Kidney (tissue), 22 donors: ENCODE results near the gene PPCS. TPM values are rescaled to one million over a fixed set of nuclear protein-coding genes. Genes with fewer than 3 reads are reported as not detected.

Experiments used
- DNase-seq, 5 donors: peaks; one replicate each; pipeline ENCODE4 v3.0.0-alpha.2; 2013 to 2020
- FAIRE-seq: peaks from 2 replicates; lab custom pipeline; 2012; peaks lifted over from hg19 to GRCh38; lab: Jason Lieb, UNC
- H3K27ac ChIP-seq, 2 donors: one replicate each; pipeline ENCODE4 v1.7.0; 2013; ENCODE audit warnings: low read depth in 2 of 2, low read length in 2 of 2, inconsistent platforms in 1 of 2
- H3K27me3 ChIP-seq: one replicate; pipeline ENCODE4 v1.7.1; 2013; ENCODE audit warnings: low read length, inconsistent platforms; ENCODE audit not compliant: control insufficient read depth, insufficient read depth
- H3K36me3 ChIP-seq, 3 donors: one replicate each; pipeline versions ENCODE4 v1.7.0 to v1.7.1; 2013; ENCODE audit warnings: low read length in 3 of 3, control low read depth in 1 of 3, inconsistent platforms in 1 of 3; ENCODE audit not compliant: insufficient read depth in 3 of 3, control insufficient read depth in 2 of 3
- H3K4me1 ChIP-seq, 3 donors: one replicate each; pipeline versions ENCODE4 v1.7.0 to v1.7.1; 2013; ENCODE audit warnings: low read length in 3 of 3, inconsistent platforms in 1 of 3, low read depth in 1 of 3; ENCODE audit not compliant: control insufficient read depth in 2 of 3, insufficient read depth in 2 of 3
- H3K4me3 ChIP-seq, 3 donors: one replicate each; pipeline versions ENCODE4 v1.7.0 to v1.8.1; 2013; ENCODE audit warnings: low read length in 3 of 3, control low read depth in 1 of 3, inconsistent platforms in 1 of 3
- H3K9ac ChIP-seq, 3 donors: one replicate each; pipeline versions ENCODE4 v1.7.0 to v1.7.1; 2013; ENCODE audit warnings: low read length in 3 of 3, control low read depth in 1 of 3, inconsistent platforms in 1 of 3
- H3K9me3 ChIP-seq, 3 donors: one replicate each; pipeline versions ENCODE4 v1.7.0 to v1.7.1; 2013; ENCODE audit warnings: low read length in 3 of 3, control low read depth in 1 of 3, inconsistent platforms in 1 of 3; ENCODE audit not compliant: control insufficient read depth in 2 of 3, insufficient read depth in 1 of 3
- CTCF ChIP-seq: IDR thresholded peaks from 3 replicates; pipeline ENCODE4 v1.5.1; 2012; ENCODE audit warnings: mild to moderate bottlenecking, moderate library complexity, borderline replicate concordance; ENCODE audit not compliant: insufficient read depth; ENCODE audit errors: extremely low read depth
- intact Hi-C: fragments of 100-400 bp; cut with DNase I; formaldehyde crosslinking; loops from one replicate; pipeline ENCODE4 v1.11.1; 2022
- long read RNA-seq, 10 donors: library from polyadenylated mRNA in 1 of 10; unstranded in 1 of 10; transcript quantifications; one replicate each; pipeline ENCODE4 v2.0.0 and lab custom pipeline, GENCODE V29; 2021 to 2026
- polyA plus RNA-seq: library from polyadenylated mRNA; stranded (reverse); fragments of 350-450 nt; fragmentation: Illumina TruSeq; extraction: RNeasy Lipid Tissue Mini Kit (QIAGEN cat#74804); gene quantifications from one replicate; pipeline ENCODE4 v1.2.3, GENCODE V29; 2014; ENCODE audit warnings: low read depth, low replicate concordance; ENCODE audit not compliant: insufficient read depth
- total RNA-seq: library from RNA; stranded (reverse); fragmentation: NEBNext Ultra II Directional; extraction: Animal tissue kit (Norgen Biotek cat#: 25700); gene quantifications from one replicate; pipeline ENCODE4 v1.2.1, GENCODE V29; 2021
- donor health status: control.
- donor health status: control.
- donor health status: control.
- donor health status: control.
- donor health status: control.
- donor health status: DM: yes; HTN: yes; CAD: no.
- donor health status: Normal renal cell carcinoma (clear cell type).

Gene PPCS
- total RNA-seq (79.3 TPM), polyA plus RNA-seq (145 TPM)
- long read RNA-seq, donor 1, transcript PPCS-203 (3 exons, 1,431 nt), result minor isoform, 8 of 20 reads
- long read RNA-seq, donor 1, transcript PPCS-201 (3 exons, 984 nt), result major isoform, 10 of 20 reads
- long read RNA-seq, donor 1, partial matches to known transcripts, result 0 of 20 reads
- long read RNA-seq, donor 1, other reads (novel, unspliced or antisense), result 0 of 20 reads
- long read RNA-seq, donor 2, transcript PPCS-207 (2 exons, 1,617 nt), result minor isoform, 5 of 46 reads
- long read RNA-seq, donor 2, transcript PPCS-201 (3 exons, 984 nt), result minor isoform, 18 of 46 reads
- long read RNA-seq, donor 2, transcript PPCS-203 (3 exons, 1,431 nt), result major isoform, 23 of 46 reads
- long read RNA-seq, donor 2, partial matches to known transcripts, result 0 of 46 reads
- long read RNA-seq, donor 2, other reads (novel, unspliced or antisense), result 0 of 46 reads
- long read RNA-seq, donor 3, transcript PPCS-203 (3 exons, 1,431 nt), result minor isoform, 16 of 60 reads
- long read RNA-seq, donor 3, transcript PPCS-201 (3 exons, 984 nt), result major isoform, 34 of 60 reads
- long read RNA-seq, donor 3, transcript PPCS-207 (2 exons, 1,617 nt), result minor isoform, 9 of 60 reads
- long read RNA-seq, donor 3, partial matches to known transcripts, result 0 of 60 reads
- long read RNA-seq, donor 3, other reads (novel, unspliced or antisense), result 0 of 60 reads
- long read RNA-seq, donor 4, transcript PPCS-201 (3 exons, 984 nt), result major isoform, 14 of 31 reads
- long read RNA-seq, donor 4, transcript PPCS-203 (3 exons, 1,431 nt), result minor isoform, 12 of 31 reads
- long read RNA-seq, donor 4, partial matches to known transcripts, result 0 of 31 reads
- long read RNA-seq, donor 4, other reads (novel, unspliced or antisense), result 0 of 31 reads
- long read RNA-seq, donor 5, partial matches to known transcripts, result 0 of 3 reads
- long read RNA-seq, donor 5, other reads (novel, unspliced or antisense), result 0 of 3 reads
- long read RNA-seq, donor 6, transcript PPCS-207 (2 exons, 1,617 nt), result minor isoform, 6 of 102 reads
- long read RNA-seq, donor 6, transcript PPCS-203 (3 exons, 1,431 nt), result minor isoform, 8 of 102 reads
- long read RNA-seq, donor 6, transcript PPCS-201 (3 exons, 984 nt), result major isoform, 44 of 102 reads
- long read RNA-seq, donor 6, partial matches to known transcripts, result 43 of 102 reads
- long read RNA-seq, donor 6, other reads (novel, unspliced or antisense), result 0 of 102 reads
- long read RNA-seq, donor 7, transcript PPCS-201 (3 exons, 984 nt), result minor isoform, 16 of 62 reads
- long read RNA-seq, donor 7, transcript PPCS-203 (3 exons, 1,431 nt), result major isoform, 35 of 62 reads
- long read RNA-seq, donor 7, partial matches to known transcripts, result 4 of 62 reads
- long read RNA-seq, donor 7, other reads (novel, unspliced or antisense), result 7 of 62 reads
- long read RNA-seq, donor 8, transcript PPCS-203 (3 exons, 1,431 nt), result major isoform, 18 of 31 reads
- long read RNA-seq, donor 8, transcript PPCS-201 (3 exons, 984 nt), result minor isoform, 10 of 31 reads
- long read RNA-seq, donor 8, partial matches to known transcripts, result 0 of 31 reads
- long read RNA-seq, donor 8, other reads (novel, unspliced or antisense), result 0 of 31 reads
- long read RNA-seq, donor 9, transcript PPCS-203 (3 exons, 1,431 nt), result major isoform, 12 of 32 reads
- long read RNA-seq, donor 9, partial matches to known transcripts, result 11 of 32 reads
- long read RNA-seq, donor 9, other reads (novel, unspliced or antisense), result 0 of 32 reads
- long read RNA-seq, donor 10, transcript PPCS-203 (3 exons, 1,431 nt), result major isoform, 18 of 34 reads
- long read RNA-seq, donor 10, transcript PPCS-201 (3 exons, 984 nt), result minor isoform, 13 of 34 reads
- long read RNA-seq, donor 10, partial matches to known transcripts, result 0 of 34 reads
- long read RNA-seq, donor 10, other reads (novel, unspliced or antisense), result 0 of 34 reads

- DNase-seq (peak; percentile 88 to 95 (median 95)), FAIRE-seq (no peak)
- H3K36me3 ChIP-seq, result peaks cover 0 to 21% (median 13%) of the 10 kb centered on the region in 3 donors
- peak within 1 kb of the TSS; percentile 66 to 96 (median 94) for H3K9ac ChIP-seq
- H3K4me3 ChIP-seq, result peak within 1 kb of the TSS; percentile 91 to 97 (median 94)
- H3K4me1 ChIP-seq, result peaks cover 0 to 20% (median 0%) of the 10 kb centered on the region in 3 donors
- no peak for TF ChIP-seq CTCF
- H3K9me3 ChIP-seq, result no peaks in the 10 kb centered on the region
- intact Hi-C loops, result no loop called here
- H3K27me3 ChIP-seq, result no peaks in the 10 kb centered on the region
- peak within 1 kb of the TSS; percentile 91 to 97 for H3K27ac ChIP-seq
These were observed at the start of gene PPCS, which contains the start of gene ZMYND12 for GRCh38 chr1:42456010-42456753. Gene PPCS, plus strand, starts transcription at chr1:42456543. Its CDS starts 23 bp downstream, at chr1:42456566. Gene ZMYND12, minus strand, starts transcription at chr1:42456022. Its CDS starts 25 bp downstream, at chr1:42455997.

GRCh38 chr1:42414551-42415496 lies 41.5 kb upstream of the PPCS start:
- no peak overlapping the region for H3K4me3 ChIP-seq
- H3K9ac ChIP-seq, result no peak overlapping the region
- H3K27ac ChIP-seq, result no peak overlapping the region
- intact Hi-C loops, result no loop called here
- H3K9me3 ChIP-seq, result no peaks in the 10 kb centered on the region
- no peaks in the 10 kb centered on the region for H3K27me3 ChIP-seq
- no peak for DNase-seq
- TF ChIP-seq CTCF, result no peak
- no peaks in the 10 kb centered on the region for H3K4me1 ChIP-seq
- no peaks in the 10 kb centered on the region for H3K36me3 ChIP-seq
- FAIRE-seq, result no peak
